ENCODE measurements around the gene SCN5A. TPM values are rescaled to one million over a fixed set of nuclear protein-coding genes. Genes with fewer than 3 reads are reported as not detected.

Gene SCN5A
- total and polyA plus RNA-seq, 2 of the 13 experiments (the other 11 are each of a cell fraction or from before 2014, with no cell fraction given): 0.22 TPM; not detected in 1

DNA sequence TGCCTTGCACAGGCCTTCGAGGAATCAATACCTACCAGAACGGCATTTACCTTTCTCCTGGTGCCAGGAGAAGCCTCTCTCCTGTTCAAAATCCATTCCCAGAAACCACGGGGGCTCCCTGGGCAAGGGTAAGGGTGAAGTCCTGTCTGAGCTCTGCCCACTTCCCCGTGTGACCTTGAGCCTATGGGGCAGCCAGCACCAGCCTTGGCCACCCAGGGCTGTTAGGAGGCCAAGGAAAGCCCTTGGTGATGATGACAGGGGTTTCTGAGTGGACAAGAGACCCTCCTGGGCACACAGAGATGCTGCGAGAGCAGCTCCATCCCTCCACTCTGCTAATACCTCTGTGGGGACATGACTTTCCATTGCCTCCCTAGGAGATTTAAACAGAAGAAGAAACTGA, 5.9 kb downstream of the SCN5A start:
- FAIRE-seq (no peak), DNase-seq (ENCODE audit: low spot score) (no peak), ATAC-seq (no peak)
- no TSS peak for BruUV-seq (replicated peaks)
- CTCF ChIA-PET (ENCODE audit: low intra/inter-chr PET ratio, low total read pairs): no interaction called here
- H3K4me1 ChIP-seq (ENCODE audit: insufficient read depth, low read length): no peaks in the 10 kb centered on the region; the same call in 1 of the 2 replicates
- no peak overlapping the region for H3K27ac ChIP-seq (ENCODE audit: extremely low read length, insufficient read depth, low read length)
- no peak overlapping the region for H3K4me2 ChIP-seq (ENCODE audit: low read depth, low read length)
- no peaks in the 10 kb centered on the region for H3K36me3 ChIP-seq (replicated peaks in 1 of 2; ENCODE audit: control insufficient read depth in 1 of 2, insufficient read depth in 2 of 2, low read length in 2 of 2)
- POLR2A ChIA-PET: no interaction called here
- H4K20me1 ChIP-seq (ENCODE audit: insufficient read depth, low read length): no peaks in the 10 kb centered on the region
- WGBS (ENCODE audit: low lambda C conversion rate): 0% methylated on average over 1 of the region's 5 CpGs
- no peak overlapping the region for H2AFZ ChIP-seq (ENCODE audit: low read length)
- no peak overlapping the region for H3K9ac ChIP-seq (ENCODE audit: insufficient read depth, low read depth, low read length)
- no peaks in the 10 kb centered on the region for H3K9me3 ChIP-seq (ENCODE audit: low read length)
- in situ Hi-C loops (cut with HindIII; ENCODE audit: extremely low pct_ligation_motif_present, low pct_unique_long_range_greater_than_20kb) (loop anchor here (10.0 kb wide), 1 partner anchor 201 kb away; no protein-coding TSS in a partner anchor), intact Hi-C loops (cut with micrococcal nuclease; ENCODE audit: unreplicated experiment) (no loop called here)
- TF ChIP-seq, protein P1, sequence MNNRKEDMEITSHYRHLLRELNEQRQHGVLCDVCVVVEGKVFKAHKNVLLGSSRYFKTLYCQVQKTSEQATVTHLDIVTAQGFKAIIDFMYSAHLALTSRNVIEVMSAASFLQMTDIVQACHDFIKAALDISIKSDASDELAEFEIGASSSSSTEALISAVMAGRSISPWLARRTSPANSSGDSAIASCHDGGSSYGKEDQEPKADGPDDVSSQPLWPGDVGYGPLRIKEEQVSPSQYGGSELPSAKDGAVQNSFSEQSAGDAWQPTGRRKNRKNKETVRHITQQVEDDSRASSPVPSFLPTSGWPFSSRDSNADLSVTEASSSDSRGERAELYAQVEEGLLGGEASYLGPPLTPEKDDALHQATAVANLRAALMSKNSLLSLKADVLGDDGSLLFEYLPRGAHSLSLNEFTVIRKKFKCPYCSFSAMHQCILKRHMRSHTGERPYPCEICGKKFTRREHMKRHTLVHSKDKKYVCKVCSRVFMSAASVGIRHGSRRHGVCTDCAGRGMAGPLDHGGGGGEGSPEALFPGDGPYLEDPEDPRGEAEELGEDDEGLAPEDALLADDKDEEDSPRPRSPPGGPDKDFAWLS (CRISPR knock-in tag; IDR thresholded peaks at IDR 0.05; ENCODE audit: borderline replicate concordance): no peak
- no peak for TF ChIP-seq ZSCAN20 (CRISPR knock-in tag; IDR thresholded peaks at IDR 0.05; ENCODE audit: borderline replicate concordance)
- no peak for TF ChIP-seq ZC3H13 (CRISPR knock-in tag; IDR thresholded peaks at IDR 0.05)
- no peak for TF ChIP-seq KAT7 (CRISPR knock-in tag; IDR thresholded peaks at IDR 0.05; ENCODE audit: borderline replicate concordance)
- TF ChIP-seq ZIK1 (CRISPR knock-in tag; IDR thresholded peaks at IDR 0.05; ENCODE audit: borderline replicate concordance, low read depth): no peak
- no peak for TF ChIP-seq PAX8 (CRISPR knock-in tag; IDR thresholded peaks at IDR 0.05; ENCODE audit: borderline replicate concordance)
- TF ChIP-seq ZNF432 (CRISPR knock-in tag; IDR thresholded peaks at IDR 0.05; ENCODE audit: borderline replicate concordance): no peak
- TF ChIP-seq DNMT3B (CRISPR knock-in tag; conservative IDR thresholded peaks at IDR 0.05): no peak
- TF ChIP-seq, protein P2, sequence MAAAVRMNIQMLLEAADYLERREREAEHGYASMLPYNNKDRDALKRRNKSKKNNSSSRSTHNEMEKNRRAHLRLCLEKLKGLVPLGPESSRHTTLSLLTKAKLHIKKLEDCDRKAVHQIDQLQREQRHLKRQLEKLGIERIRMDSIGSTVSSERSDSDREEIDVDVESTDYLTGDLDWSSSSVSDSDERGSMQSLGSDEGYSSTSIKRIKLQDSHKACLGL (CRISPR knock-in tag; IDR thresholded peaks at IDR 0.05): no peak
- no peak for TF ChIP-seq ZNF44 (CRISPR knock-in tag; IDR thresholded peaks at IDR 0.05)
- TF ChIP-seq ZNF230 (CRISPR knock-in tag; IDR thresholded peaks at IDR 0.05): no peak
- no peak for TF ChIP-seq CEBPB (IDR thresholded peaks at IDR 0.05; ENCODE audit: borderline replicate concordance, low read depth, low read length)
- no peak for TF ChIP-seq ZNF724P (CRISPR knock-in tag; IDR thresholded peaks at IDR 0.05; ENCODE audit: borderline replicate concordance)
- no peak for TF ChIP-seq ZNF558 (CRISPR knock-in tag; IDR thresholded peaks at IDR 0.05; ENCODE audit: borderline replicate concordance)
- TF ChIP-seq, protein P3, sequence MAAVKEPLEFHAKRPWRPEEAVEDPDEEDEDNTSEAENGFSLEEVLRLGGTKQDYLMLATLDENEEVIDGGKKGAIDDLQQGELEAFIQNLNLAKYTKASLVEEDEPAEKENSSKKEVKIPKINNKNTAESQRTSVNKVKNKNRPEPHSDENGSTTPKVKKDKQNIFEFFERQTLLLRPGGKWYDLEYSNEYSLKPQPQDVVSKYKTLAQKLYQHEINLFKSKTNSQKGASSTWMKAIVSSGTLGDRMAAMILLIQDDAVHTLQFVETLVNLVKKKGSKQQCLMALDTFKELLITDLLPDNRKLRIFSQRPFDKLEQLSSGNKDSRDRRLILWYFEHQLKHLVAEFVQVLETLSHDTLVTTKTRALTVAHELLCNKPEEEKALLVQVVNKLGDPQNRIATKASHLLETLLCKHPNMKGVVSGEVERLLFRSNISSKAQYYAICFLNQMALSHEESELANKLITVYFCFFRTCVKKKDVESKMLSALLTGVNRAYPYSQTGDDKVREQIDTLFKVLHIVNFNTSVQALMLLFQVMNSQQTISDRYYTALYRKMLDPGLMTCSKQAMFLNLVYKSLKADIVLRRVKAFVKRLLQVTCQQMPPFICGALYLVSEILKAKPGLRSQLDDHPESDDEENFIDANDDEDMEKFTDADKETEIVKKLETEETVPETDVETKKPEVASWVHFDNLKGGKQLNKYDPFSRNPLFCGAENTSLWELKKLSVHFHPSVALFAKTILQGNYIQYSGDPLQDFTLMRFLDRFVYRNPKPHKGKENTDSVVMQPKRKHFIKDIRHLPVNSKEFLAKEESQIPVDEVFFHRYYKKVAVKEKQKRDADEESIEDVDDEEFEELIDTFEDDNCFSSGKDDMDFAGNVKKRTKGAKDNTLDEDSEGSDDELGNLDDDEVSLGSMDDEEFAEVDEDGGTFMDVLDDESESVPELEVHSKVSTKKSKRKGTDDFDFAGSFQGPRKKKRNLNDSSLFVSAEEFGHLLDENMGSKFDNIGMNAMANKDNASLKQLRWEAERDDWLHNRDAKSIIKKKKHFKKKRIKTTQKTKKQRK (IDR thresholded peaks at IDR 0.05; ENCODE audit: low read length): no peak
- no peak for TF ChIP-seq CBX5 (CRISPR knock-in tag; IDR thresholded peaks at IDR 0.05; ENCODE audit: borderline replicate concordance)
- TF ChIP-seq MAFK (conservative IDR thresholded peaks at IDR 0.05 in 1 of 2, IDR thresholded peaks at IDR 0.05 in 1 of 2; ENCODE audit: low read length in 2 of 2): no peak
- H3K27me3 ChIP-seq (ENCODE audit: control insufficient read depth in 1 of 2, insufficient read depth in 2 of 2, low read length in 2 of 2): peaks cover 10 to 72% of the 10 kb centered on the region in 2 experiments
- no peak overlapping the region for H3K4me3 ChIP-seq (replicated peaks in 1 of 3; ENCODE audit: insufficient read depth in 1 of 3, low read depth in 2 of 3, low read length in 3 of 3)
- no peaks in the 10 kb centered on the region for H3K79me2 ChIP-seq (ENCODE audit: insufficient read depth, low read length)
